ENCODE results near the gene BRF1.
"Not testable (repeated sequence)": the region's sequence is repeated elsewhere in the genome, so short reads cannot be mapped to it uniquely, and the experiment has no call there.

Gene BRF1

GRCh38 chr14:105331575-105332349 lies 31.0 kb upstream of the BRF1 start:
- DNase-seq, result no peak

GRCh38 chr14:105330491-105330895 lies 29.7 kb upstream of the BRF1 start:
- DNase-seq, result no peak

DNA sequence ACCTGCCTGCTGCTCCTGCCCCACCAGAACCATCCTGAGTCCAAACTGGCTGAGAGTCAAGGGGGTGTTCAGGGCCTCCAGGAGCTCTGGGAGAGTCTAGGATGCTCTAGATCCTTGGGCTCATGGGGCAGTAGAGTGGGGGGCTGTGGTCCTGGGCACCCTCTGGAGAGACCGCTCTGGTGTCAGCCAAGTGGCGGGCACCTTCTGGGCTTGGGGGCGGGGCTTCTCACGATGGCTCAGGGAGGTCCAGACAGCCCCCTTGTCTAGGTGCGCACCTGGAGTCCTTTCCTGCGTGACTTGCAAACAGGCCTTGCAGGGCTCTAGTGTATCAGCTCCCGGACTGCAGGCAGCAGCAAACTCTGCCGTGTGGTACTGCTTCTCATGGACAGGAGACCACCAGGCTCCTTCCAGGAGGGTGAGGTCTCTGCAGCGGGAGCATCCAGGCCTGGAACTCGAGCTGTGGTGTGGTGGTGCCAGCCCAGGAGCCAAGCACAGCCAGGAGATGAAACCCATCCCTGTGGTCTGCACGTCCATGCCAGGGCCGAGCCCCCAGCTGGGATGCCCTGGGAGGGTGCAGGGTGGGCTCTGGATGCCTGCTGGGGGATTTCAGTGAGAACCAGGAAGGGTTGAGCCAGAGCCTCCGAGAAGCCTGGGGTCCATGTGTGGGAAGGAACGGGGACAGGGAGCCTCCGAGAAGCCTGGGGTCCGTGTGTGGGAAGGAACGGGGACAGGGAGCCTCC lies 28.8 kb upstream of the BRF1 start:
- DNase-seq, result no peak

GRCh38 chr14:105328678-105329390 lies 28.0 kb upstream of the BRF1 start:
- no peak for DNase-seq

DNA sequence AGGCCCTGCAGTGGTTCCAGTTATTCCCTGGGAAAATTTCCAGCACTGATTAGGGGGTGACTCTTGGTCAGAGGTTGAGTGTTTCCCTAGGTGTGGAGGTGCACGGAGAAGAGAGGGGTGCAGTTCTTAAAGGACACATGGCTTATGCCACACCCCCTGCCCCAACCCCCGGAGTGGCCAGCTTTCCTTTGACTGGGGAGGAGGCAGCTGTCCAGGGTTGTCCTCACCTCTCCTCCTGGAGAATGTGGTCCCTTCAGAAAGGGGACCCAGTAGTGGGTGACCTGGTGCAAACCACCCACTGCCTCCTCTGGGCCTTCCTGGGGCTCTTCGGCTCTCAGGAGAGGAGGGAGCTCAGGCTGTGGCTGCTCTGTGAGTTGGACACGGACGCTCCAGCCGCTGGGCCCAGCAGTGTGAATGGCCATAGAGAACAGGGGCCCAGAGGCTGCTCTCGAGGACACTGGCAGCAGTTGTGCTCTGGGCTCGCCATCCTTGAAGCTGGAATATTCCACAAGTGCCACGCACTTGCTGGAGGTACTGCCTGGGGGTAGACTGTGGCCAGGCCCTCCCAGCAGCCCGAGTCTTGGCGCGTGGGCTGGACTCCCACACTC lies 27.4 kb upstream of the BRF1 start:
- DNase-seq, result no peak

DNA sequence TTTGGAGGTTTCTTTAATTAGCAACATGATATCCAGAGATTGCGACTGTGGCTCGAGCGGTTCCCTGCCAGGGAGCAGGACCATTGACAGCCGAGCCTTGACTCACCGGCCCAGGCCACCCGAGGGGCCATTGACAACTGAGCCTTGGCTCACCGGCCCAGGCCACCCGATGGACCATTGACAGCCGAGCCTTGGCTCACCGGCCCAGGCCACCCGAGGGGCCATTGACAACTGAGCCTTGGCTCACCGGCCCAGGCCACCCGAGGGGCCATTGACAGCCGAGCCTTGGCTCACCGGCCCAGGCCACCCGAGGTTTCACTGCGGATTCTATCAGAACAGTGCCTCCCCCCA lies 26.9 kb upstream of the BRF1 start:
- DNase-seq, result not testable (repeated sequence)

- DNase-seq, result no peak
These were observed 26.3 kb upstream of the BRF1 start for GRCh38 chr14:105326891-105327694.

DNA sequence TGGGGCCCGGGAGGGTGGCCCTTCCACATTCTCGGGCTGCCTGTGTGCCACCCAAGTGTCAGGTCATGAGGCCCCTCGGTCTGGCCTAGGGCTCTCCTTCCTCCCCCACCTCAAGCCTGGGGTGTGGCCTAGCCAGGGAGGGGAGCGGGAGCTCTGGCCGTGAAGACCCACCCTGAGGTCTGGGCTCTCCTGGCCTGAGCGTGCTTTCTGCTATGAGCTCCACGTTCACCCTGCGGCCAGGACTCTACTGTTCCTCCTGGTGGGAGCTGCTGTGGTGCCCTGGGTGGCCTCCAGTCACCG lies 25.7 kb upstream of the BRF1 start:
- no peak for DNase-seq

DNA sequence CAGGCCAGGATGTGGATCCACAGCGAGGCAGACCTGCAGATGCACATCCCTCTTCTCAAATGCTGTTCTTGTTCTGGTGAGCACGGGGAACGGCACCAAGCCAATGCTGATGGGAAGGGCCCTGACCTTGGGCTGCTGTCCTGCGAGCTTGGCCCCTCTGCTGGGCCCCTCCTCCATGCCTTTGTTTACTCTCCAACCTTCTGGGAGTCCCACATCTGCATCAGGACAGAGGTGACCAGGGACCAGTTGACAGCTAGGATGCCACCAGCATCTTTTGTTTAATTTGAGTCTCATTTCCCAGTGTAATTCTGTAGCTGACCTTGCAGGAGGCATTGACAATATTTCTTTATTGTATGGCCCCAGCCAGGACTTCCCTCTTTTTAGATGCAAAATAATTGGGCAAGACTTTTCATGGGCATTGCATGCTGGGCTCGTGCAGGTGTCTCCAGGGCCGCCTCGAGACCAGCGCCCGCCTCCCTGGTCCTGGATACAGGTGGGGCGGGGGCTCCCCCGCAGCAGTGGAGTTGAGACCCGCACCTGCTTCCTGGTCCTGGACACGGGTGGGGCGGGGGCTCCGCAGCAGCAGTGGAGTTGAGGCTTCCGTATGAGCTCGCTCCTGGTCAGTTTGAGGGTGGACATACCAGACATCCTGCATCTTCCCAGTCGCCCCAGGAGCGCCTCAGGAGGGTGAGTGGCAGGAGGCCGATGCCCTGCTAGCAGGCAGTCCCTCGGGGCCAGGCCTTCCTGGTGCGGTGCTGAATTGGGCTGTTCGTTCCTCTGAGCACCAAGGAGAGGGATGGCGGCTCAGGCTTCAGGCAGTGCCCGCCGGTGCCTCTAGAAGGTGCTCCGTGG lies 25.1 kb upstream of the BRF1 start:
- no peak for DNase-seq

DNA sequence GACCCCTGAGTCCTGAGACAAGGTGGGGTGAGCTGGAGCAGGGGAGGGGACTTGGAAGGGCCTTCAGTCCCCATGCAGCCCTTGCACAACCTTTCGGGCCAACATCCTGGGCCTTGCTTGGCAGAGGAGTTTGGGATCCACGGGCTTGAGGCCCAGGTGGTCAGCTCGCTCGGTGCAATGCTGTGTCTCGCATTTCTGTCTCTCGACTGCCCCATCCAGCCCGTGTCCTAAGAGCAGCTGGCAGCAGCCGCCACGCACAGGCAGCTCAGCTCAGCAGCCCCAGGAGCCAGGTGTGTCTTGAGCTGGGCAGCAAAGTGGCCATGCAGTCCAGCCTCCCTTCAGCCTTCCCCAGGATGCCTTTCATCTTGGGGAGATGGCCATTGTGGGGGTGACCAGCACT lies 24.5 kb upstream of the BRF1 start:
- no peak for DNase-seq

GRCh38 chr14:105324871-105325270 lies 24.1 kb upstream of the BRF1 start:
- no peak for DNase-seq

DNA sequence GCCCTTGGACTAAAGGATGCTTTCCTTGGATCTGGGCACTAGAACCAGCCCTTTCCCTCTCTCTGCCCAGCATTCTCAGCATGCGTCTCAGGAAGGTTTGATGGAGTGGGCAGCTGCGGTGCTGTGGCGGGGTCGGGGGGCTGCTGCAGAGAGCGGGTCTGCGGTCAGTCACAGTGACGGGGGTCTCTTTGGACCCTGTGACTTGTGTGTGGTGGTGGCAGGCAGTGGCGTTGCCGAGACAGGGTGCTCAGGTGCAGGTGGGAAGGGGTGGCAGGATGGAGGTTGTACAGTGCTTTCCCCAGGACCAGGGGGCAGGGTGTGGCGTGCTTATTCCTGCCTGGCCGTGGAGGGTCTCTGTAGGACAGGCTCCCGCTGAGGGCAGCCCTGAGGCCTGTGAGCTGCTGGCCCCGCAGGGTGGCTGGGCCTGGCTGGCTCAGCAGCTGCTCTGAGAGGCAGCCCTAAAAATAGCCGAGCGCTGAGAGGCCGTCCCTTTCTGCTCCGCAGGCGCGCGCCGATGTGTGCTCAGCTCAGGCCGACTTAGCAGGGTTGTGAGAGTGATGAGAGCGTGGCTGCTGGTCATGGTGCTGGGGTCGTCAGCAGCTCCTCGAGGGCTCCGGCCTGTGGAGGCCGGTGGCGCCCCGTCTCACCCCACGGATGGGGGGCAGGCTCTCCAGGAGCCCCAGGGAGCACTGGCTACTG lies 23.4 kb upstream of the BRF1 start:
- DNase-seq, result no peak

DNA sequence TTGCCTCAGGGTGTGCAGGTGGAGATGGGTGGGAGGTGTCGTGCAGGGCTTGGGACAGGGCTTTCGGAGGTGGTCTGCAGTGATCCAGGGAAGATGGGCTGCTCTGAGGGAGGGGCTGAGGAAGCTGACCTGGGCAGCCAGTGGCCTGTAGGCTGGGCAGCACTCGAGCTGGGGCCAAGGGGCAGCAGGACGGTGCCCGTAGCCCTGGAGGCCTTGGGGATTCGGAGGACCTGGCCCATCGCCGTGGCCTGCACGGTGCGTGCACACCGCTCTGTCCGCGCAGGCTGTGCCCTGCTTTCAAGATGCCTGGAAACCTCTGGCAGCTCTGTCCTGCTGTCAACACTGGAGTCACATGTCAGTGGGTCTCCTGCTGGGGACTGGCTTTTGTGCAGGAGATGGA lies 22.9 kb upstream of the BRF1 start:
- DNase-seq, result no peak

- DNase-seq, result no peak
These were observed 22.2 kb upstream of the BRF1 start for GRCh38 chr14:105322791-105323556.

DNA sequence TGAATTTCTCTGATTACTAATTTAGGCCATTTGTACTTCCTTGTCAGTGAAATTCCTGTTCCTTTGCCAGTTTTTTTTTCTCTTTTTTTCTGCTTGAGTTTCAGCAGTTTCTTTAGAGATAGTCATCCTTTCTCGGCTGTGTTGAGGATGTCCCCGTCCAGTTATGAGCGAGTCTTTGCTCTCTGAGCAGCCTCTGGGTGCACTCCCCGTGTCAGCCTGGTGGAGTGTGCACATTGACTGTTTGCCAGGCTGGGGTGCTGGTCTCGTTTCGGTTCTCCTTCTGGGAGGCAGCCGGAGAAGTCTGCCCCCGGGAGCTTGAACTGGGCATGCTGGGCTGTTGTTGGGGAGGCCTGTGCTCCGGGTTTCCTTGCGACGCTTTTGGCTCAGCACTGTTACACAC lies 16.7 kb upstream of the BRF1 start:
- no peak for DNase-seq

GRCh38 chr14:105316968-105317510 lies 16.2 kb upstream of the BRF1 start:
- DNase-seq, result no peak

DNA sequence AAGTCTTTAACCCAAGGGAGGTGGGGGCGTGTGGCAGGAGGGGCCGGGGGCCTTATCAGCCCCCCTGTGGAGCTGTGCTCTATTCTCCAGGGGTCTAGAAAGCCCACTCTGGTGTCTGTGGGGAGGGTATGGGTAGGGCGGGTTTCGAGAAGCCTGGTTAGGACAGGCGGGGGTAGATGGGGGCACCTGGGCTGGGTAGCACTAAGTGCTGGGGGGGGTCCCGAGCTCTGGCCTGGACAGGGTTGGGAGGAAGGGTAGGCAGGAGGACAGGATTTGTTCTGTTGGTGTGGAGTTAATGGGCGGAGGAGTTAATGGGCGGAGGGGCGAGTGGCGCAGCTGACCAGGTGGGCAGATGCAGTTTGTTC lies 15.8 kb upstream of the BRF1 start:
- no peak for DNase-seq

GRCh38 chr14:105315941-105316576 lies 15.3 kb upstream of the BRF1 start:
- DNase-seq, result no peak

DNA sequence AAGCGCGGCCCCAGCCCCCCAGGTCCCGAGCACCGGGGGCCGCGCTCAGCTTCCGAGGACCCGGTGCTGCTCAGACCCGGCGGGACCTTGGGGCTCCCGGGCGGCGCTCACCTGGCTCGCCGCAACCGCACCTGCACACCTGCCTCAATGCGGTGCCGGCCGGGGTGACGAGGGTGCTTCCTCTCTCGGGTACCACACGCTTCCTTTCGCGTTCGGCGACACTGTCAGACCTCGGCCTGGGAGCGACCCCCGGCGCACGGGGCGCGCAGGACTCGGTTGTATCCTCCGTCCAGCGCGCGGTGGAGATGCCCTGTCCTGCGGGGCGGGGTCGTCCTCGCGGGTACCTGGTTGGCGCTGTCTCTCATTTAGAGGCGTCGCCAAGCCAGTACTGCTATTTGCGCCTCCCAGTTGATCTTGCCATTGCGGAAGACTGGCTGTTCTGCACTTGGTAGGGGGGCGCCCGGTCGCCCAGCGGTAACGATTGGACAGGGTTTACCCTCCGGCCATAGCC lies 14.5 kb upstream of the BRF1 start:
- DNase-seq, result no peak

Data from amniotic stem cell (primary cell).